ENCODE results near the gene C1orf115. TPM values are rescaled to one million over a fixed set of nuclear protein-coding genes. Genes with fewer than 3 reads are reported as not detected.
A peak's percentile ranks its signal among the peaks of the same experiment; 100 is the strongest.
"Not testable (repeated sequence)": the region's sequence is repeated elsewhere in the genome, so short reads cannot be mapped to it uniquely, and the experiment has no call there.

Gene C1orf115
- polyA plus RNA-seq, 3 donors: 0.47 to 3.1 (median 1.9) TPM

DNA sequence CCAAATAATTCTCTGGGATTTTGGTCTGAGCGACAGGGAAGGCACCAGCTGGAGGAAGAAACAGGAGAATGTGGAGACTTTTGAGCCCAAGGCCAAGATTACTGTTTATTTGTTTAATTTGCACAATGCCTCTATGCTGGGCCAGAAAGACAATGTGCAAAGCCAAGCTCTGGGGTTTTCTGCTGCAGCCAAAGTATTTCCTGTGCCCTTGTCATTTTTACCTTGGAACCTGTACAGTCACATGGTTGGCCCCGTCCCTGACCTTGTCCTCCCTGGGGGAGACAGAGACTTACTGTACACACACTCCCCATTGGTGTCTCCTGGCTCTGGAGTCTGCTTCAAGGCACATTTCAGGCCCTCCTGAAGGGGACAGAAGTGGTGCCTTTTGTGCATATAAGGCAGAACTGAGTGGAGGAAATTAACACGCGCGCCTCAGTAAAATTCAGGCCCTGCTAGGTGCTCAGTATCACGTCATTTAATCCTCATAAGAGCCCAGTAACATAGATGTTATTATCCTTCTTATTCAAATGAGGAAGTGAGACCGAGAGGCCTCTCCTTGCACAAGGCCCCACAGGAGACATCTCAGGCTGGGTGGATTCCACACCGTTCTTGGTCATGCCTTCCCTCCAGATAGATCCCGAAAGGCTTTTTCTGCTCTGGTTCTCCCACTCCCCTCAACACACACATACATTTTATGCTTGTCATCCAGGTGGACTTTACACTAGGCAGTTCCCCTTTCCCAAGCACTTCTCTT, 21.1 kb downstream of the C1orf115 start:
- peaks cover 0 to 2% (median 0%) of the 10 kb centered on the region in 3 donors for H3K27me3 Mint-ChIP-seq (ENCODE audit: low read depth in 3 of 3)
- no peak overlapping the region for H3K4me3 Mint-ChIP-seq
- no peaks in the 10 kb centered on the region for H3K27me3 ChIP-seq (ENCODE audit: control insufficient read depth in 2 of 2, insufficient read depth in 2 of 2, low read length in 2 of 2)
- H3K9me3 Mint-ChIP-seq: peaks cover 0 to 10% (median 0%) of the 10 kb centered on the region in 7 donors
- TF ChIP-seq, protein P1, sequence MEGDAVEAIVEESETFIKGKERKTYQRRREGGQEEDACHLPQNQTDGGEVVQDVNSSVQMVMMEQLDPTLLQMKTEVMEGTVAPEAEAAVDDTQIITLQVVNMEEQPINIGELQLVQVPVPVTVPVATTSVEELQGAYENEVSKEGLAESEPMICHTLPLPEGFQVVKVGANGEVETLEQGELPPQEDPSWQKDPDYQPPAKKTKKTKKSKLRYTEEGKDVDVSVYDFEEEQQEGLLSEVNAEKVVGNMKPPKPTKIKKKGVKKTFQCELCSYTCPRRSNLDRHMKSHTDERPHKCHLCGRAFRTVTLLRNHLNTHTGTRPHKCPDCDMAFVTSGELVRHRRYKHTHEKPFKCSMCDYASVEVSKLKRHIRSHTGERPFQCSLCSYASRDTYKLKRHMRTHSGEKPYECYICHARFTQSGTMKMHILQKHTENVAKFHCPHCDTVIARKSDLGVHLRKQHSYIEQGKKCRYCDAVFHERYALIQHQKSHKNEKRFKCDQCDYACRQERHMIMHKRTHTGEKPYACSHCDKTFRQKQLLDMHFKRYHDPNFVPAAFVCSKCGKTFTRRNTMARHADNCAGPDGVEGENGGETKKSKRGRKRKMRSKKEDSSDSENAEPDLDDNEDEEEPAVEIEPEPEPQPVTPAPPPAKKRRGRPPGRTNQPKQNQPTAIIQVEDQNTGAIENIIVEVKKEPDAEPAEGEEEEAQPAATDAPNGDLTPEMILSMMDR (IDR thresholded peaks at IDR 0.05): no peak
- H3K4me1 Mint-ChIP-seq: peaks cover 16% of the 10 kb centered on the region
- H3K27ac ChIP-seq (ENCODE audit: low read depth in 1 of 2, low read length in 2 of 2): no peak overlapping the region
- no peaks in the 10 kb centered on the region for H3K36me3 Mint-ChIP-seq
- H3K4me1 ChIP-seq (ENCODE audit: control insufficient read depth in 1 of 2, insufficient read depth in 2 of 2, low read length in 2 of 2): peaks cover 15 to 18% of the 10 kb centered on the region in 2 donors
- H3K79me2 ChIP-seq (ENCODE audit: insufficient read depth, low read length): no peaks in the 10 kb centered on the region
- H2AFZ ChIP-seq (ENCODE audit: insufficient read depth, low read depth, low read length, poor library complexity, severe bottlenecking): no peak overlapping the region
- no peak overlapping the region for H3K9ac ChIP-seq (ENCODE audit: insufficient read depth, low read length, poor library complexity, severe bottlenecking)
- peak overlapping the region in 2 of 7 donors; percentile 27 to 77 for H3K27ac Mint-ChIP-seq
- H3K36me3 ChIP-seq (replicated peaks in 1 of 2; ENCODE audit: control insufficient read depth in 1 of 2, insufficient read depth in 2 of 2, low read length in 2 of 2): no peaks in the 10 kb centered on the region
- H4K20me1 ChIP-seq (ENCODE audit: insufficient read depth, low read length): no peaks in the 10 kb centered on the region
- DNase-seq: peak; percentile 39 to 74 (median 59)
- WGBS (ENCODE audit: insufficient coverage): 48% methylated on average over 3 of the region's 9 CpGs
- H3K4me2 ChIP-seq (replicated peaks; ENCODE audit: extremely low read depth, low read length, poor library complexity, severe bottlenecking): no peak overlapping the region
- H3K9me3 ChIP-seq (replicated peaks in 1 of 2; ENCODE audit: control insufficient read depth in 1 of 2, insufficient read depth in 1 of 2, low read length in 2 of 2): no peaks in the 10 kb centered on the region
- H3K4me3 ChIP-seq (replicated peaks in 1 of 3; ENCODE audit: low read depth in 2 of 3, low read length in 3 of 3): no peak overlapping the region
- intact Hi-C loops (cut with micrococcal nuclease): no loop called here

DNA sequence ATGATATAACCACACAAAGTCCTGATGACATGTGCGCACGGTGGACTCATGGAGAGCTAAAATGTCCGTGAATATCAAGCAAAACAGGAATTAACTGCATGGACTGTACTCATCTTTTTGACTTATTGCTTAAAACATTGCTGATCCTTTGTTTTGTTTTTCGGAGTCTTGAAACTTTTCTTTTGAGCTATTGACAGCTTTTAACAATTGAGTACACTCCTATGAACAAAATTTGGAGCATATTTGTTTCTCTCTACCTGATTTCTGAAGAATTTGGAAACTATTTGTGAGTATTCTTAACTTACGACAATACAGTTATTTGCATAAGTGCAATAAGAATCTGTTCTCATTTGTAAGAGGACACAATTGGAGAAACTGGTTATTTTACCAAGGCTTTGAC, 25.8 kb downstream of the C1orf115 start:
- H3K27ac ChIP-seq (ENCODE audit: low read depth in 1 of 2, low read length in 2 of 2); H3K27me3 Mint-ChIP-seq (ENCODE audit: low read depth in 3 of 3); intact Hi-C loops (cut with micrococcal nuclease); H3K9ac ChIP-seq (ENCODE audit: insufficient read depth, low read length, poor library complexity, severe bottlenecking); H3K4me3 Mint-ChIP-seq; H4K20me1 ChIP-seq (ENCODE audit: insufficient read depth, low read length); H3K79me2 ChIP-seq (ENCODE audit: insufficient read depth, low read length); H3K36me3 ChIP-seq (replicated peaks in 1 of 2; ENCODE audit: control insufficient read depth in 1 of 2, insufficient read depth in 2 of 2, low read length in 2 of 2); H3K4me1 ChIP-seq (ENCODE audit: control insufficient read depth in 1 of 2, insufficient read depth in 2 of 2, low read length in 2 of 2); H3K27ac Mint-ChIP-seq; H3K27me3 ChIP-seq (ENCODE audit: control insufficient read depth in 2 of 2, insufficient read depth in 2 of 2, low read length in 2 of 2); H3K36me3 Mint-ChIP-seq; DNase-seq; H3K4me2 ChIP-seq (replicated peaks; ENCODE audit: extremely low read depth, low read length, poor library complexity, severe bottlenecking); H2AFZ ChIP-seq (ENCODE audit: insufficient read depth, low read depth, low read length, poor library complexity, severe bottlenecking); H3K4me3 ChIP-seq (replicated peaks in 1 of 3; ENCODE audit: low read depth in 2 of 3, low read length in 3 of 3); H3K9me3 ChIP-seq (replicated peaks in 1 of 2; ENCODE audit: control insufficient read depth in 1 of 2, insufficient read depth in 1 of 2, low read length in 2 of 2); H3K4me1 Mint-ChIP-seq: not testable (repeated sequence)
- WGBS (ENCODE audit: insufficient coverage): 88% methylated on average over 3 of the region's 5 CpGs
- peaks cover 0 to 11% (median 7%) of the 10 kb centered on the region in 7 donors for H3K9me3 Mint-ChIP-seq

Measured in CD14-positive monocyte (primary cell).